ENCODE measurements around the gene MYO15B.

Gene MYO15B

DNA sequence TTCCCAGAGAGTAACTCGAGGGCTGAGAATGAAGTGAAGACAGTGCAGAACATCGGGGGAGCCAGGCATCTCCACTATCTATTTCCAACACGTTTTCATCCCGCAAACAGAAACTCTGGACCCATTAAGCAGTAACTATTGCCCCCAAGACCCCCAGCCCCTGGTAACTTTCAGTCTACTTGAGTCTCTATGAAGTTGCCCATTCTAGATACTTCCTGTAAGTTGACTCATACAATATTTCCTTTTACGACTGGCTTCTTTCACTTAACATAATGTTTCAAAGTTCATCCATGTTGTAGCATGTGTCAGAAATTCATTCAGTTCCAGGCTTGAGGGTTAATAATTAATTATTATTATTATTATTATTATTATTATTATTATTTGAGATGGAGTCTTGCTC lies 19.5 kb downstream of the MYO15B start:
- DNase-seq: no peak

DNA sequence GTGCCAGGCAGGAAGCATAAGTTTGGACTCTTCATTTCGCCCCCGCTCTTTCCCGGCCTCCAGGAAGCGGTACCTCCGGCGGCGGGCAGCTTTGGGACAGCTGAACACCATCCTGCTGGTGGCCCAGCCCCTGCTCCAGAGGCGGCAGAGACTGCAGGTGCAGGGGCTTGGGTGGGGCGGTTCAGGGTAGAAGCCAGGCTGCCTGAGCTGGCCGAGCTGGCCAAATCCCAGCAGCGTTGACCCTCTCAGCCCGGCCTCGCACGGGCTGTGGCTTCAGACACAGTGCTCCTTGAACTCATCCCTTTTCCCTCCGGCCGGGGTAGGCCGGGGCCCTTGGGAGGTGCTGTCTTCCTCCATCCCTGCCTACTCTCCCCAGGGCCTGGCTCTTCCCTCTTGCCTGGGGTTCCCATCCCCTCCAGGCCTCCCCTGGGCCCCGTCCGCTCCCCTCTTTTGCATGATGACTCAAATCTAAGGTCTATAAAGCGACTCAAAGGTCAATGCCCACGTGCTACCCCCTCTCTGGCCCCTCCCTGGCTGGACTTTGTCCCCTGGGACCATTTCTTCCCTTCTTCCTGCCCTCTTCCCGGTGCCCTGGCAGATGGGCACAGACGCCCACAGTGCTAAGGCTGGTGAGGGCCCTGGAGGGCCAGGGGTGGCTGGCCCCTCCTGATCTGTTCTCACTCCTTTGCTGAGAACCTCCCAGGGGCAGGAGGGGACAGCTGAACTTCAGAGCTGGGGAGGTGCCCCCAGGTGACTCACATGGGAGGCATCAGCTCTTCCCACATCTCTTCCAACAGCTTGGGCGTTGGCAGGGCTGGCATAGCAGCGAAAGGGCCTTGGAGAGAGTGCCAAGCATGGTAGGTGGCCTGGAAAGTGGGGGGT lies 22.7 kb downstream of the MYO15B start:
- DNase-seq: no peak

DNA sequence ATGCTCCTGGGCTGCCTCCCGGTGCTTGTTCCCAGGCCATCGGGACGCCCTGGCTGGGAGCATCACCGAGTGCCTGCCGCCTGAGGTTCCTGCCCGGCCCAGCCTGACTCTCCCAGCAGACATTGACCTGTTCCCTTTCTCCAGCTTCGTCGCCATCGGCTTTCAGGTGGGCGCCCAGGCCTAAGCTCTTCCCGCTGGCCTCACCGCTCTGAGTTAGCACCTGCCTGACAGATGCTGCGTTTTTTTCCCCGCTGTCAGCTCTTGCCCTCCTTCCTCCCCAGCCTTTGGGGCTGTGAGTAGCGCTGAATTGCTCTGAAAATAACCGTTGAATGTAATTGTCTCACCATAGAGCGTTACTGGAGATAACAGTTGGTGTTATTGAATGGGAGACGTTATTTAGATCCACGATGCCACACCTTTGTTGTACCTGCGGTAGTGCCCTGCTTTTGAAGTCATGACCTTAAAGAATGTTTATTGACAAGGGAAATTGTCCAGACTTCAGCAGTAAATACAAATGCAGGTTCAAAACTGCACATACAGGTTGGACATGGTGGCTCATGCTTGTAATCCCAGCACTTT lies 24.3 kb downstream of the MYO15B start:
- DNase-seq: no peak

DNA sequence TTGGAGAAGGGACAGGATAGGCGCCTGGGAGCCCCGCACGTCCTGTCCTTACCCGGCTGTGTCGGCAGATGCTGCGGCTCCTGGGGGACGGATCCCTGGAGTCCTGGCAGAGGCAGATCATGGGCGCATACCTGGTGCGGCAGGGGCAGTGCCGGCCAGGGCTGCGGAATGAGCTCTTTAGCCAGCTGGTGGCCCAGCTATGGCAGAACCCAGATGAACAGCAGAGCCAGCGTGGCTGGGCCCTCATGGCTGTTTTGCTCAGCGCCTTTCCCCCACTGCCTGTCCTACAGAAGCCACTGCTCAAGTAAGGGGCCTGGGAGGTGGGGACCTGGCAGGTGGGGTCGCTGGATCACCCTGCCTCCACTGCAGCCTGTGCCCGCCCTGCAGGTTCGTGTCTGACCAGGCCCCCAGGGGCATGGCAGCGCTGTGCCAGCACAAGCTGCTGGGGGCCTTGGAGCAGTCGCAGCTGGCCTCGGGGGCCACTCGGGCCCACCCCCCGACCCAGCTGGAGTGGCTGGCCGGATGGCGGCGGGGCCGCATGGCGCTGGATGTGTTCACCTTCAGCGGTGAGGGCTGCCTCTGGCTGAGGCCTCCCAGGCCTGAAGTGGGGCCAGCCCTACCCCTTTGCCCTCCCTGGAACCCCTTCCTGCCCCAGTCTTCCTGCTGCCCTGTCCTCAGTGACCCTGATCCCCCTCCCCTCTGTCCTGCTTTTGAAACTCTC lies 25.5 kb downstream of the MYO15B start:
- no peak for DNase-seq

DNA sequence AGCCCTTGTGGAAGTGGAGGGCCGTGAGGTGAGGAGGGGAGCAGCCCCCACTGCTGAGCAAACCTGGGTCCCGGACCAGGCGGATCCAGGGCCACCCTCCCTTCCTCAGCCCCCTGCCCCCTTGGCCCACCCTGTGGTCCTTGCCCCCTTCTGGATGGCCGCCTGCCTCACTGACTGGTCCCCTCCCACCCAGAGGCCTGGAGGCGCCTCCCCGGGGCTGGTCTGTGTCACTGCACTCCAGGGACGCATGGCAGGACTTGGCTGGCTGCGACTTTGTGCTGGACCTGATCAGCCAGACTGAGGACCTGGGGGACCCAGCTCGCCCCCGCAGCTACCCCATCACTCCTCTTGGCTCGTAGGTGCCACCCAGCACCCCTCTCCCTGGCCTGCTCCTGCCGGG lies 26.4 kb downstream of the MYO15B start:
- no peak for DNase-seq

DNA sequence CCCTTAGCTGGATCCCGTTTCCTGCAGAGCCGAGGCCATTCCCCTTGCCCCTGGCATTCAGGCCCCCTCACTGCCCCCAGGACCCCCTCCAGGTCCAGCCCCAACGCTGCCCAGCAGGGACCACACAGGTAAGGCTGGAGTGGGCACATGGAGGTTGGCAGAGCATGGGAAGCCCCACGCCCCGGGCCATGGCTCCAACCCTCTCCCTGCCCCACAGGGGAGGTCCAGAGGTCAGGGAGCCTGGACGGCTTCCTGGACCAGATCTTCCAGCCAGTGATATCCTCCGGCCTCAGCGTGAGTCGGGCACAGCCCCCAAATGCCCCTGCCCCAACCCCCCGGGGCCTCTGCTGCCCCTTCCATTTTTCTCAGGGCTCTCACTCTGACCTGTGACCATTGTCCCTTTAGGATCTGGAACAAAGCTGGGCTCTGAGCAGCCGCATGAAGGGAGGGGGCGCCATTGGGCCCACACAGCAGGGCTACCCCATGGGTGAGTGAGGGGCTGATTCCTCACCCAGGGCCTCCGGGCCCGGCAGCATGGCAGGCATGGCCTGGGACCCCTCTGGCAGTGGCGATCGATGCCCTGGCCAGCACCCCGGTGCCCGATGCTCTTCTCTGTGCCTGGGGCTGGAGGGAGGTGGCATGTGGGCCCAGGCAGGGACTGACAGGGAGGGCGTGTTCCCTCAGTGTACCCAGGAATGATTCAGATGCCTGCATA lies 27.1 kb downstream of the MYO15B start:
- DNase-seq: no peak

DNA sequence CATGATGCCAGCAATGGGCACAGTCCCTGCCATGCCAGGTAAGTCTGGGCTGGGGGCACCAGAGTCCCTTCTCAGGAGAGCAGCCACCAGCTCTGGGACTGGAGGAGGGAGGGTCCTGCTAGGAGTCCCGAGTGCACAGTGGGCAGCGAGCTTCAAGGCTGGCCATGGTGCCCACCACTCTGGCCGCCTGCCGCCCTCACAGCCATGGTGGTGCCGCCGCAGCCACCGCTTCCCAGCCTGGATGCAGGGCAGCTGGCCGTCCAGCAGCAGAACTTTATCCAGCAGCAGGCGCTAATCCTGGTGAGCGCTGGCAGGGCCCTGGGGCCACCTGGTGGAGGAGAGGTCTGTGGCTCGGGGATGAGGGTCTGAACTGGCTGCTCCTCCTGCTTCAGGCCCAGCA lies 27.7 kb downstream of the MYO15B start:
- no peak for DNase-seq

DNA sequence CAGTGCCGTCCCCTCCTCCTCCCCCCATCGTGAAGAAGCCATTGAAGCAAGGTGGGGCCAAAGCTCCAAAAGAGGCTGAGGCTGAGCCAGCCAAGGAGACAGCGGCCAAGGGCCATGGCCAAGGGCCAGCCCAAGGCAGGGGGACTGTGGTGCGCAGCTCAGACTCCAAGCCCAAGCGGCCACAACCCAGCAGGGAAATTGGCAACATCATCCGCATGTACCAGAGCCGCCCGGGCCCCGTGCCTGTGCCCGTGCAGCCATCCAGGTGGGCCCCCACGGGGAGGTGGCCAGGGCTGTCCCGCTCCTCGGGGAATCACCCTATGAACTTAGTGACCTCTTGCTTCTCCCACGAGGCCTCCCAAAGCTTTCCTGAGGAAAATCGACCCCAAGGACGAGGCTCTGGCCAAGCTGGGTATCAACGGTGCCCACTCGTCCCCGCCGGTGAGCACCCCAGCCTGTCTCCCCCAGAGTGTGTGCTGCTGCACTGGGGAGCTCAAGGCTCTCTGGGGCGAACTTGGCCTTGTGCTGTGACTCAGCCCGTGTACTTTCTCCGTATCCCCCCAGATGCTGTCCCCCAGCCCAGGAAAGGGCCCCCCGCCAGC lies 29.0 kb downstream of the MYO15B start:
- no peak for DNase-seq

DNA sequence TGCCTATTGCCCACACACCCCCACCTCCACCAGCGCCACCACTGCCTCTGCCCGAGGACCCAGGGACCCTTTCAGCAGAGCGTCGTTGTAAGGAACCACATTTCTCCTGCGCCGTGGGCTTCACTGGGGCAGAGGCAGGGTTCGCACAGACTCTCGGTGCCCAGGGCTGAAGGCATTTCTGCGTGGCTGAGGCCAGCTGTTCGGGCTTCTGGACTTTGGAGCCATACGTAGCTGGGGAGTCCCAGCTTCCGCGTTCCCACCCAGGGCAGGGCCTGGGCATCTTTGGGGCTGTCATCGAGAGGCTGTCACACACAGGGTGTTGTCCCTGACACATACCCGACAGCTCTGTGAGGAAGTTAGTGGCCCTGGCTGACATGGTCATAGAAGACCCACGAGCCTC lies 29.6 kb downstream of the MYO15B start:
- no peak for DNase-seq

DNA sequence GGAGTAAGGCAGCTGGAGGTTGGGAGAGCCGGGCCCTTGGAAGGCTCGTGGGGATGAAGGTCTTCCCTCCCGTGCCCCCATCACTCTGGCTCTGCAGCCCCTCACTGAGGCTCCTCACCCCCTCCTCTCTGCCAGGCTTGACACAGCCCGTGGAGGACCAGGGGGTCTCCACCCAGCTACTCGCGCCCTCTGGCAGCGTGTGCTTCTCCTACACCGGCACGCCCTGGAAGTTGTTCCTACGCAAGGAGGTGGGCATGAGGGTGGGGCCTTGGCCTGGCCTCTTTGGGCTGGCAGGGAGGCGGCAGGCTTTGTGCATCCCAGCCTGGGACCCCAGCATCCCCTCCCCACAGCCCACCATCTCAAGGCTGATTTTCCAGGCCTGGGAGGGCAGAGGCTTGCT lies 30.1 kb downstream of the MYO15B start:
- no peak for DNase-seq

DNA sequence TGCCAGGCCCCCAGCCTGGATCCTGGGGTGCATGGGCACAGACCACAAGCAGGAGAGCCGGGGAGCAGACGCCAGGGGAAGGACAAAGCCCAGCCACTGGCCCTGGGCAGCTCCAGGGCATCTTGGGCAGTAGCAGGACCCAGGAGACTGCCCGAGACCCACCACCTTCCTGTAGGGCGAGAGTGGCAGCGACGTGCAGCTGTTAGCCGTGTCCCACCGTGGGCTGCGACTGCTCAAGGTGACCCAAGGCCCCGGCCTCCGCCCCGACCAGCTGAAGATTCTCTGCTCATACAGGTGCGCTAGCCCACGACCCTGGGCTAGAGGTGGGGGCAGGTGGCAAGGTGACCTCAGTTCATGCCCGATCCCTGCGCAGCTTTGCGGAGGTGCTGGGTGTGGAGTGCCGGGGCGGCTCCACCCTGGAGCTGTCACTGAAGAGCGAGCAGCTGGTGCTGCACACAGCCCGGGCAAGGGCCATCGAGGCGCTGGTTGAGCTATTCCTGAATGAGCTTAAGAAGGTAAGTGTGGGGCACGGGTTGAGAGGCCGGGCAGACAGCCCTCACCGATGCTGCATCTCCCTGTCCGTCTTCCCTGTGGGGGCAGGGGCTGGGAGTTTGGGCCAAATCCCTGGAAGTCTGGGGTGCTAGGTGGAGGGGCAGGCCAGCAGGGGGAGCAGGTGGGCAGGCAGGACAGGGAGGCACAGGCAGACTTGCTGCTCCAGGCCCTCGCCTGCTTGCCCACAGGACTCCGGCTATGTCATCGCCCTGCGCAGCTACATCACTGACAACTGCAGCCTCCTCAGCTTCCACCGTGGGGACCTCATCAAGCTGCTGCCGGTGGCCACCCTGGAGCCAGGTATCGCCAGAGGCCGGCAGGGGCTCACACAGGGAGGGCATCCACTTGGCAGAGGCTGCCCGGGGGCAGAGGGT lies 32.2 kb downstream of the MYO15B start:
- no peak for DNase-seq

DNA sequence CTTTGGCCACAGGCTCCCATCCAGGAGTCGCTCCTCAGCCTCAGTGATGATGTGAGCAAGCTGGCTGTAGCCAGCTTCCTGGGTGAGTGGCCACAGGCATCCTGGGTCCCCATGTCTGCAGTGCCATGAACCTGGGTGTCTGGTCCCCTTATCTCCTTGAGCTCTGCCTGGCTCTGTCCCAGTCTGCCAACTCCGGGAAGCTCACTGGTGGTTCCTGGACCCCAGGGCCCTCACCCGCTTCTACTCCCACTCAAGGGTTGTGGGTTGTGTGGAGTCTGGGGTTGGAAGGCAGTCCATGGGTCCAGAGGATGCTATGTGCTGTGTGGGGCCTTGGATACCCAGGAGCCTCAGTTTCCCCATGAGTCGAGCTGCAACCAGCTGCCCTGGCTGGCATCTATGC lies 33.9 kb downstream of the MYO15B start:
- DNase-seq: no peak

DNA sequence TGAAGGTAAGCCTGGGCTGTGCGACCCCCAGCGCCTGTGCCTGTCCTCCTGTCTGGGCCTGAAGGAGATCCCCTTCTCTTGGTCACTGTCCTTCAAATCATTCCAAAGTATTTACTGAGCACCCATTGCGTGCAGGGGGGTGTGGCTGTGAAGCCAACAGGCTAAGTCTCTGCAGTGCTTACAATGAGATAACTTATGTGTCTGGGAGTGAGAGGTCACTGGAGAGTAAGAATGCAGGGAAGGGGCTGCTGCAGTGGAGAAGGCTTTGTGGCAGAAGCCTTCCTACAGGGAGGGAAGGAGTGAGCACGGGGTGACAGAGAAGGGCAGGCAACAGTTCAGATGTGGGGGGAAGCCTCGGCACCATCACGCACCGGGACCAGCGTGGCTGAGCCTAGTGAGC lies 34.5 kb downstream of the MYO15B start:
- DNase-seq: no peak

DNA sequence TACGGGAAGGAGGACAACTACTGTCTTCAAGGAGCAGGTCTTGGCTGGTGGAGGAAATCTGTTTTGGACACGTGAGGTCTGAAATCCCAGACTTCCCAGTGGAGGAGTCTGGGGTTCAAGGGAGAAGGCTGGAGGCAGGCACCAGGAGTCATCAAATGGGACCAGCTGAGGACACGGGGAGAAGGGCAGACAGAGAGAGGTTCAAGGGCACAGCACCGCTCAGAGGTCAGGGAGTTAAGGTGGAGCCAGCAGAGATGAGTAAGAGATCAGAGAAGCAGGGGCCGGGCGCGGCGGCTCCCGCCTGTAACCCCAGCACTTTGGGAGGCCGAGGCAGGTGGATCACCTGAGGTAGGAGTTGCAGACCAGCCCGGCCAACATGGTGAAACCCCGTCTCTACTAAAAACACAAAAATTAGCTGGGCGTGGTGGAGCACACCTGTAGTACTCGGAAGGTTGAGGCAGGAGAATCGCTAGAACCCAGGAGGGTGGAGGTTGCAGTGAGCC lies 35.2 kb downstream of the MYO15B start:
- no peak for DNase-seq

DNA sequence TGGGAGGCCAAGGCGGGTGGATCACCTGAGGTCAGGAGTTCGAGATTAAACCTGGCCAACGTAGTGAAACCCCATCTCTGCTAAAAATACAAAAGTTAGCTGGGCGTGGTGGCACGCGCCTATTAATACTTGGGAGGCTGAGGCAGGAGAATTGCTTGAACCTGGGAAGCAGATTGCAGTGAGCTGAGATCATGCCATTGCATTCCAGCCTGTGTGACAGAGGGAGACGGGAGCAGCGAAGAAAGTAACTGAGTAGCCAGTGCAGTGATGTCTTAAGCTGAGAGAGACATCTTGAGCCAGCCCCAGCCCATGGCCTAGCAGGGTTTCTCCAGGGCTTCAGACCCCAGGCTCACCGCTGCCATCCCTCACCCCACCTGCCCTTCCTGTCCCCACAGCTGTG lies 35.8 kb downstream of the MYO15B start:
- no peak for DNase-seq

DNA sequence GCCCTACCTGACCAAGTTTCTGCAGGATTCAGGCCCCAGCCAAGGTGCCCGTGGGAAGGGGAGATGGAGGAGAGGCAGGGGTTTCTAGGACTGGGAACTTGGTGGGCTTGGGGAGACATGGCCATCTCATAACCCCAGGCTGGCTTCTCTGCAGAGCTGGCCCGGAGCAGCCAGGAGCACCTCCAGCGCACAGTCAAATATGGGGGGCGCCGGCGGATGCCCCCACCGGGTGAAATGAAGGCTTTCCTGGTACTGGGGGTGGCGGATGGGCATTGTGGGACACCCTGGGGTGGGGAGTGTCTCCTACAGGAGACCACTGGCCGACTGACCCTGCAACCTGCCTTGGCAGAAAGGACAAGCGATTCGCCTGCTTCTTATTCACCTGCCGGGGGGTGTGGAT lies 36.4 kb downstream of the MYO15B start:
- DNase-seq: no peak

DNA sequence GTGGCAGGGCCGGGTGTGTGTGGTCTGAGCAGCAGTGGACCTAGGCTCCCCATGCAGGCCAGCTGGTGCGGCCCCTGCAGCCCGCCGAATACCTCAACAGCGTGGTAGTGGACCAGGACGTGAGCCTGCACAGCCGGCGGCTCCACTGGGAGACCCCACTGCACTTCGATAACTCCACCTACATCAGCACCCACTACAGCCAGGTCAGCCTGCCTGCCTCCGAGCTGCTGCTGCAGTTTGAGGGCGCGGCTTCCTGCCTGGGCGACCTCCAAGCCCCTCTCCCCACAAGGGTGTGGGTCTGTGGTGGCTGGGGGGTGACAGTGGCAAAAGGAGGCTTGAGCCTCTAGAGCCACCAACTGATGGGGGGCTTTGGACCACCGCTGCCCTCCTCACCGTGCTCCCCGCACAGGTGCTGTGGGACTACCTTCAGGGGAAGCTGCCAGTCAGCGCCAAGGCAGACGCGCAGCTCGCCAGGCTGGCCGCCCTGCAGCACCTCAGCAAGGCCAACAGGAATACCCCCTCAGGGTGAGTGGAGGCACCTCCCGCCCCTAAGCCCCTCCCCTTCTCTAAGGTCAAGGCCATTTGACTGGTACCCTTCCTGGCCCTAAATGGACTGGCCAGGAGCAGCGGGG lies 37.2 kb downstream of the MYO15B start:
- no peak for DNase-seq

DNA sequence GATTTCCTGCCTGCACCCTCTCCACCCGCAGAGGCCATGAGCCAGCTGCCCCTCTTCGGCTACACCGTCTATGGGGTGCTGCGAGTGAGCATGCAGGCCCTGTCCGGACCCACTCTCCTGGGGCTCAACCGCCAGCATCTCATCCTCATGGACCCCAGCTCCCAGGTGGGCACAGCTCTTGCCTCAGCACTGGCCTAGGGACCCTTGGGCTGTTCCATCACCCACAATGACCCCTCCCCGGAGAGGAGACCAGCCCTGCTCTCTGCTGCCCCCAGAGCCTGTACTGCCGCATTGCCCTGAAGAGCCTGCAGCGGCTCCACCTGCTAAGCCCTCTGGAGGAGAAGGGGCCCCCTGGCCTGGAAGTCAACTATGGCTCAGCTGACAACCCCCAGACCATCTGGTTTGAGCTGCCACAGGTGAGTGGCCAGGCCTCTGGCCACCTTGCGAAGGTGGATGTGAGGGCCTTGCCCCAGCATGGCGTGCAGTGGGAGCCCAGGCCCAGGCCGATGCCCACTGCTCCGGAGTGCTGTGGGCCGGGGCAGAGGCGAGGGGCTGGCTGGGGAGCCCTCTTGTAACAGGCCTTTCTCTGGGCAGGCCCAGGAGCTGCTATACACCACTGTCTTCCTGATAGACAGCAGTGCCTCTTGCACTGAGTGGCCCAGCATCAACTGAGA lies 38.4 kb downstream of the MYO15B start:
- no peak for DNase-seq

DNA sequence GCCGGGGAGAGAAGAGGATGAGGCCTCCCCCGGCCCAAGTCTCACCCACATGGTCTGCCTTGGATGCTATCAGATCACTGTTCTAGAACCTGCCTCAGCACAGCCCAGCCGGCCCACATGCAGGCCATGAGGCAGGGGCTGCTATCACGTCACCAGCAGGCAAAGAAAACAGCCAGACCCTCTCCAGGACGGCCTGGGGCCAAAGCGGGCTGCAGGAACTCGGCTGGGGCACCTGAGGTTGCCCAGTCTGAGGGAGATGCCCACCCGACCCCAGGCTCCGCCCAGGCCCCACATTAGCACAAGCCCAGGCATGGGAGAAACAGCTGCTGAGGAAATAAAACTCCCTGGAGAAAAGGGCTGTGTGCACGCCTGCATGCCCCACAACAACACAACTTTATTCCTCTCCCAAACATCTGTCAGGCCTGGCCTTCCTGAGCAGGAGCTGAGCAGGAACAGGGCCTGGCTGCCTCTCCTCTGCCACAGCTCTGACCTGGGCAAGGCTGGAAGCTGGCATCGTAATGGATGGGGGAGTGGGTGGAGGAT lies 39.0 kb downstream of the MYO15B start:
- no peak for DNase-seq

DNA sequence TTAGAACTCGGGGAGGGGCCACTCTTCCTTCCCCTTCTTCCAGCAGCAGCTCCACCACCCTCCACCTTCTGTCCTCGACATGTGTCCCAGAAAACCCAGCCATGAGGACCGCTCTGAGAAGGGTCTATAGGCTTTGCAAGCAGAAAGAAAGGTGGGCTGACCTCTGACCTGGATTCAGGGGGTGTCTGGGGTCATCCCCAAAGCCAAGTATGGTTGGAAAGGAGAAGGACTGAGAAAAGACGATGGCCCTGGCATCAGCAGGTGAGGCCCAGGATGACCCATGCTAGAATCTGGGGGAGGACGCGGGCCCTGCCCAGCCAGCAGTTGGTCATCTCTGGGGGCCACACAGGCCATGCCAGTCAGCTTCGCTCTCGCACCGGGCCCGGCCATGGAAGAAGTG lies 39.5 kb downstream of the MYO15B start:
- DNase-seq: no peak

Data from activated gamma-delta T cell treated with Interleukin-2 at 50 U/mL for 16 hours (primary cell).